ENCODE data around the gene SLC43A2. TPM values are rescaled to one million over a fixed set of nuclear protein-coding genes. Genes with fewer than 3 reads are reported as not detected.

SLC43A2 gene
- total RNA-seq, 1 experiment from 2014 or later = 0.06 TPM

DNA sequence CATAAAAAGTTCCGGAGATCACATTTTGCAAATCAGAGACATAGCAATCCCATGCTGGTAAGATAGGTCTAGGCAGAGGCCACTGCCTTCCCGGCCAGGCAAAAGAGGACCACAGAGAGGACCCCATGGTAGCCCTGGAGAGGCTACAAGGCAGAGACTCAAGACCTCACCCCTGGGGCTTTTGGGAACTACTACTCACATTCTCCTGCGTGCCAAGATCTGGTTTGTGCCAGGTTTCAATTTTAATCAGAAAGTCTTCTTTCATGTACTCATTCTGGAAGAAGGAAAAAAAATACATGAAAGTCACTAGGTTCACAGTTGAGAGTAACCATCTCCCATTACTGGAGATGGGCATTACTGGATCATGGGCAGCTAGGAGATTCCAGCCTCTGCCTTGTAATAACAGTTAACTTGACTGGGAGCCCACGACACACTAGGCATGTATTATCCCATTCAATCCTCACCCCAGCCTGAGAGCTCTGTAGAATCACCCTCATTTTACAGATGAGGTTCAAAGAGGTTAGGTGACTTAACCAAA, 87.2 kb downstream of the SLC43A2 start:
- Histone ChIP-seq H3K9me3 (ENCODE audit: low read depth, low read length, poor library complexity, severe bottlenecking) (no peaks in the 10 kb centered on the region), H3K4me3 (ENCODE audit: low read depth, low read length, poor library complexity, severe bottlenecking) (no peak overlapping the region), H3K27ac (ENCODE audit: low read depth, low read length, poor library complexity, severe bottlenecking) (no peak overlapping the region), H3K36me3 (ENCODE audit: insufficient read depth, low read length, poor library complexity, severe bottlenecking) (peaks cover 38% of the 10 kb centered on the region), H3K4me1 (ENCODE audit: insufficient read depth, low read length, poor library complexity, severe bottlenecking) (no peaks in the 10 kb centered on the region), H3K27me3 (replicated peaks; ENCODE audit: insufficient read depth, low read depth, low read length, poor library complexity) (no peaks in the 10 kb centered on the region)
- BruUV-seq (replicated peaks) = no TSS peak
- intact Hi-C loops (cut with micrococcal nuclease; ENCODE audit: unreplicated experiment) = no loop called here
- CTCF ChIA-PET = no interaction called here
- POLR2A ChIA-PET (ENCODE audit: low non-redundant PET) = no interaction called here
- no peak for TF ChIP-seq EZH2 (IDR thresholded peaks at IDR 0.05; ENCODE audit: borderline replicate concordance, low read depth, low read length, poor library complexity, severe bottlenecking)
- no peak for DNase-seq (ENCODE audit: low spot score)

DNA sequence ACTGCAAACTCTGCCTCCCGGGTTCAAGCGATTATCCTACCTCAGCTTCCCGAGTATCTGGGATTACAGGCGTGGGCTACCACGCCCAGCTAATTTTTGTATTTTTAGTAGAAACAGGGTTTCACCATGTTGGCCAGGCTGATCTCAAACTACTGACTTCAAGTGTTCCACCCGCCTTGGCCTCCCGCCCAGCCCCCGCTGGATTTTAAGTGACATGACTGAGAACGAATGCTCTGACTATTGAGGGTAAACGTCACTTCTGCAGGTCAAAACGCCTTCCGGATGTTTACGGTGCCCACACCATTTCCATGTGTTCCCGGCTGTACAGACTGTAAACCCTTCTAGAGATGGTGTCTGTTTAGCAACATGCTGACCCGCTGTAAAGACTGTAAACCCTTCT, 88.8 kb downstream of the SLC43A2 start:
- CTCF ChIA-PET = no interaction called here
- no peaks in the 10 kb centered on the region for H3K27me3 ChIP-seq (replicated peaks; ENCODE audit: insufficient read depth, low read depth, low read length, poor library complexity)
- no peaks in the 10 kb centered on the region for H3K4me1 ChIP-seq (ENCODE audit: insufficient read depth, low read length, poor library complexity, severe bottlenecking)
- H3K36me3 ChIP-seq (ENCODE audit: insufficient read depth, low read length, poor library complexity, severe bottlenecking) = peaks cover 38% of the 10 kb centered on the region
- H3K27ac ChIP-seq (ENCODE audit: low read depth, low read length, poor library complexity, severe bottlenecking) = no peak overlapping the region
- intact Hi-C loops (cut with micrococcal nuclease; ENCODE audit: unreplicated experiment) = no loop called here
- no TSS peak for BruUV-seq (replicated peaks)
- POLR2A ChIA-PET (ENCODE audit: low non-redundant PET) = no interaction called here
- H3K4me3 ChIP-seq (ENCODE audit: low read depth, low read length, poor library complexity, severe bottlenecking) = no peak overlapping the region
- no peak for TF ChIP-seq EZH2 (IDR thresholded peaks at IDR 0.05; ENCODE audit: borderline replicate concordance, low read depth, low read length, poor library complexity, severe bottlenecking)
- TF ChIP-seq, protein P1, sequence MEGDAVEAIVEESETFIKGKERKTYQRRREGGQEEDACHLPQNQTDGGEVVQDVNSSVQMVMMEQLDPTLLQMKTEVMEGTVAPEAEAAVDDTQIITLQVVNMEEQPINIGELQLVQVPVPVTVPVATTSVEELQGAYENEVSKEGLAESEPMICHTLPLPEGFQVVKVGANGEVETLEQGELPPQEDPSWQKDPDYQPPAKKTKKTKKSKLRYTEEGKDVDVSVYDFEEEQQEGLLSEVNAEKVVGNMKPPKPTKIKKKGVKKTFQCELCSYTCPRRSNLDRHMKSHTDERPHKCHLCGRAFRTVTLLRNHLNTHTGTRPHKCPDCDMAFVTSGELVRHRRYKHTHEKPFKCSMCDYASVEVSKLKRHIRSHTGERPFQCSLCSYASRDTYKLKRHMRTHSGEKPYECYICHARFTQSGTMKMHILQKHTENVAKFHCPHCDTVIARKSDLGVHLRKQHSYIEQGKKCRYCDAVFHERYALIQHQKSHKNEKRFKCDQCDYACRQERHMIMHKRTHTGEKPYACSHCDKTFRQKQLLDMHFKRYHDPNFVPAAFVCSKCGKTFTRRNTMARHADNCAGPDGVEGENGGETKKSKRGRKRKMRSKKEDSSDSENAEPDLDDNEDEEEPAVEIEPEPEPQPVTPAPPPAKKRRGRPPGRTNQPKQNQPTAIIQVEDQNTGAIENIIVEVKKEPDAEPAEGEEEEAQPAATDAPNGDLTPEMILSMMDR (conservative IDR thresholded peaks at IDR 0.05; ENCODE audit: low read depth, low read length) = no peak
- no peaks in the 10 kb centered on the region for H3K9me3 ChIP-seq (ENCODE audit: low read depth, low read length, poor library complexity, severe bottlenecking)
- no peak for DNase-seq (ENCODE audit: low spot score)

DNA sequence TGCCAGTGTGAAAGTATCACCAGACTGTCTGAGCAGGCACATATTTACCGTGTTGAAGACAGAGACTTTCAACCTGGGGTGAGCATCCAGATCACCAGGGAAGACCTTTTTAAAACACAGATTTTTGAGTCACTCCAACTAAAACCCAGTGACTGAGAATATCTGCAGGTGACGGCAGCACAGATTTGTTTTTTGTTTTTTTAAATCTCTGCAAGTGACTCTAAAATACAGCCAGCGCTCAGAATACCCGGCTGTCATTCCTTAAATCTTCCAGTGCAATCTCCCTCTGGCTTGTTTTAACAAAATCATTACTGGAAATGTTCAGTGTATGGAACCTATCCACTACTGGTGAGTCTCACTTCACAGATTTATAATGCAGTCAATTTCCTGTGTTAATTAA, 92.9 kb downstream of the SLC43A2 start:
- ChIA-PET CTCF (no interaction called here), POLR2A (ENCODE audit: low non-redundant PET) (no interaction called here)
- Histone ChIP-seq H3K9me3 (ENCODE audit: low read depth, low read length, poor library complexity, severe bottlenecking) (no peaks in the 10 kb centered on the region), H3K27ac (ENCODE audit: low read depth, low read length, poor library complexity, severe bottlenecking) (no peak overlapping the region), H3K4me1 (ENCODE audit: insufficient read depth, low read length, poor library complexity, severe bottlenecking) (no peaks in the 10 kb centered on the region), H3K36me3 (ENCODE audit: insufficient read depth, low read length, poor library complexity, severe bottlenecking) (peaks cover 47% of the 10 kb centered on the region), H3K4me3 (ENCODE audit: low read depth, low read length, poor library complexity, severe bottlenecking) (no peak overlapping the region), H3K27me3 (replicated peaks; ENCODE audit: insufficient read depth, low read depth, low read length, poor library complexity) (no peaks in the 10 kb centered on the region)
- no TSS peak for BruUV-seq (replicated peaks)
- intact Hi-C loops (cut with micrococcal nuclease; ENCODE audit: unreplicated experiment) = no loop called here
- TF ChIP-seq, protein P1 (conservative IDR thresholded peaks at IDR 0.05; ENCODE audit: low read depth, low read length) = no peak
- TF ChIP-seq EZH2 (IDR thresholded peaks at IDR 0.05; ENCODE audit: borderline replicate concordance, low read depth, low read length, poor library complexity, severe bottlenecking) = no peak
- DNase-seq (ENCODE audit: low spot score) = no peak

DNA sequence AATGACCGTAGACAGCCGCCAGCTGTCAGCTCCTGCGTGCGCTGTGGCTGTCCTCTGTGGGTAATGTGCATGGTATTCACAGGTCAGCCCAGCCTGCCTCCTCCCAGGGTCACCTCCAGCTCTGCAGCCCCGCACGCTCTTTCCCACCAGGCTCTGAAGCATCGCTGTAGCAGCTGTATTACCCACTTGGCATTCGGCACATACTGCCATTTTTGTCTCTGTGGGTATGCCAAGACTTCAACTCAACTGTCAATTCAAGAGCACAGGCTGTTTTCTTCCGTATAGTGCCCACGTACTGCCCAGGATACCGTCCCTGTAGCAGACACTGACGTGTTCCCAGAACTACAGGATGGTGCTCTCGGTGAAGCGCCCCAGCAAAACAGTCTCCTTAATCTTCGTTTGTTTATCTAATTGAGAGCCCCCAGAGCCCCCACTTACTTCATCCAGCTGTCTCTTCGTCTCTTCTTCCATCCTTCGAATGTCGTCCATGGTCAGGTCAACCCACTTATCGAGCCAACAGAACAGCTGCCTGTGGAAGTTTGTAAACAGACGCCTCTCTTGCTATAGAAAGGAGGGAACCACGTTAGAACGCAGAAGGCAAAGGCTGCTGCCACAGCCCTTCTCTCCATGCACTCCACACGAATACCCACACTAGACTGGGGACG, 94.8 kb downstream of the SLC43A2 start:
- DNase-seq (ENCODE audit: low spot score) = no peak
- CTCF ChIA-PET = interaction anchor here (0.6 to 1.3 kb wide), 2 partner anchors 36 to 168 kb away, joined by 3 to 12 read pairs; no protein-coding TSS in a partner anchor
- no peaks in the 10 kb centered on the region for H3K9me3 ChIP-seq (ENCODE audit: low read depth, low read length, poor library complexity, severe bottlenecking)
- intact Hi-C loops (cut with micrococcal nuclease; ENCODE audit: unreplicated experiment) = no loop called here
- no peaks in the 10 kb centered on the region for H3K4me1 ChIP-seq (ENCODE audit: insufficient read depth, low read length, poor library complexity, severe bottlenecking)
- H3K36me3 ChIP-seq (ENCODE audit: insufficient read depth, low read length, poor library complexity, severe bottlenecking) = peaks cover 40% of the 10 kb centered on the region
- H3K4me3 ChIP-seq (ENCODE audit: low read depth, low read length, poor library complexity, severe bottlenecking) = no peak overlapping the region
- POLR2A ChIA-PET (ENCODE audit: low non-redundant PET) = no interaction called here
- no TSS peak for BruUV-seq (replicated peaks)
- H3K27ac ChIP-seq (ENCODE audit: low read depth, low read length, poor library complexity, severe bottlenecking) = no peak overlapping the region
- TF ChIP-seq EZH2 (IDR thresholded peaks at IDR 0.05; ENCODE audit: borderline replicate concordance, low read depth, low read length, poor library complexity, severe bottlenecking) = no peak
- TF ChIP-seq, protein P1 (conservative IDR thresholded peaks at IDR 0.05; ENCODE audit: low read depth, low read length) = no peak
- H3K27me3 ChIP-seq (replicated peaks; ENCODE audit: insufficient read depth, low read depth, low read length, poor library complexity) = no peaks in the 10 kb centered on the region

All from A673 (cell line).